HepG2 (cell line): ENCODE results near the gene PARP3. TPM values are rescaled to one million over a fixed set of nuclear protein-coding genes. Genes with fewer than 3 reads are reported as not detected.

Experiments
- CSRNP2 ChIP-seq: sonication (generic); formaldehyde crosslinking; conservative IDR thresholded peaks from 2 replicates; pipeline ENCODE4 v1.8.0; 2022; ENCODE audit warnings: low read depth, missing genetic modification reagents
- ELF4 ChIP-seq: sonication (generic); formaldehyde crosslinking; IDR thresholded peaks from 2 replicates; pipeline ENCODE4 v1.5.0; 2020; ENCODE audit warnings: missing genetic modification reagents, mild to moderate bottlenecking, moderate library complexity, borderline replicate concordance
- GLMP ChIP-seq: sonication (generic); formaldehyde crosslinking; IDR thresholded peaks from 2 replicates; pipeline ENCODE4 v1.9.0; 2021; ENCODE audit warnings: missing genetic modification reagents, mild to moderate bottlenecking, borderline replicate concordance
- GZF1 ChIP-seq: sonication (generic); formaldehyde crosslinking; IDR thresholded peaks from 2 replicates; pipeline ENCODE4 v1.5.1; 2020; ENCODE audit warnings: mild to moderate bottlenecking, missing genetic modification reagents
- HNF1A ChIP-seq, 2 experiments: sonication (generic) in 1 of 2; formaldehyde crosslinking in 1 of 2; IDR thresholded peaks; 2 replicates each; pipeline versions ENCODE4 v1.4.0 to v1.6.1; 2016 to 2020; ENCODE audit warnings: borderline replicate concordance in 1 of 2, low read depth in 1 of 2, mild to moderate bottlenecking in 1 of 2, missing genetic modification reagents in 1 of 2
- POGZ ChIP-seq: sonication (generic); formaldehyde crosslinking; IDR thresholded peaks from 2 replicates; pipeline ENCODE4 v1.4.0; 2020; ENCODE audit warnings: mild to moderate bottlenecking, missing genetic modification reagents
- SSRP1 ChIP-seq: IDR thresholded peaks from 2 replicates; pipeline ENCODE4 v1.6.1; 2016; ENCODE audit warnings: control low read depth
- U2AF1 ChIP-seq: fragments of 200-400 bp; formaldehyde crosslinking; optimal IDR thresholded peaks from 2 replicates; pipeline ENCODE3; 2017; ENCODE audit warnings: mild to moderate bottlenecking, low read depth, low read length
- ZFP91 ChIP-seq: sonication (generic); formaldehyde crosslinking; IDR thresholded peaks from 2 replicates; pipeline ENCODE4 v1.9.0; 2022; ENCODE audit warnings: missing genetic modification reagents, mild to moderate bottlenecking, borderline replicate concordance
- ZNF569 ChIP-seq: sonication (generic); formaldehyde crosslinking; IDR thresholded peaks from 2 replicates; pipeline ENCODE4 v1.5.0; 2020; ENCODE audit warnings: mild to moderate bottlenecking, missing genetic modification reagents, moderate library complexity, borderline replicate concordance
- ZNF615 ChIP-seq: sonication (generic); formaldehyde crosslinking; IDR thresholded peaks from 2 replicates; pipeline ENCODE4 v1.5.0; 2020; ENCODE audit warnings: mild to moderate bottlenecking, missing genetic modification reagents, borderline replicate concordance
- ZNF619 ChIP-seq: sonication (generic); formaldehyde crosslinking; IDR thresholded peaks from 2 replicates; pipeline ENCODE4 v1.4.0; 2020; ENCODE audit warnings: mild to moderate bottlenecking, missing genetic modification reagents
- ZNF678 ChIP-seq: sonication (generic); formaldehyde crosslinking; IDR thresholded peaks from 2 replicates; pipeline ENCODE4 v1.4.0; 2020; ENCODE audit warnings: mild to moderate bottlenecking, missing genetic modification reagents
- ZNF788 ChIP-seq: sonication (generic); formaldehyde crosslinking; IDR thresholded peaks from 2 replicates; pipeline ENCODE4 v1.5.0; 2020; ENCODE audit warnings: mild to moderate bottlenecking, missing genetic modification reagents, borderline replicate concordance
- ZNF800 ChIP-seq: sonication (generic); formaldehyde crosslinking; IDR thresholded peaks from 2 replicates; pipeline ENCODE4 v1.4.0; 2020; ENCODE audit warnings: missing genetic modification reagents
- polyA plus RNA-seq, 8 experiments: library from polyadenylated mRNA; depleted of rRNA in 3 of 8; stranded (reverse) in 7 of 8; unstranded in 1 of 8; fragments of >200 nt; fragmentation: Illumina TruSeq in 4 of 8; extraction: Trizol in 4 of 8; gene quantifications; 2 replicates each; pipeline versions ENCODE4 v1.2.1 to v1.2.3, GENCODE V29; 2011 to 2016; ENCODE audit warnings: low read depth in 4 of 8, missing spikeins in 1 of 8, mixed read lengths in 1 of 8; ENCODE audit not compliant: insufficient read depth in 1 of 8
- total RNA-seq, 5 experiments: library from RNA; depleted of rRNA; stranded (reverse); fragments of >200 nt; fragmentation: Illumina TruSeq; extraction: Trizol; gene quantifications; 2 replicates each; pipeline ENCODE4 v1.2.3, GENCODE V29; 2016; ENCODE audit warnings: low read depth in 1 of 5

The PARP3 gene
- total and polyA plus RNA-seq, 2 of the 13 experiments (the other 11 are each of a cell fraction or from before 2014, with no cell fraction given) = 11.2 to 21.5 TPM

GRCh38 chr3:51974277-51974962 lies 32.3 kb downstream of the PARP3 start (continued):
- no peak for TF ChIP-seq GLMP (CRISPR knock-in tag)
- TF ChIP-seq ZNF569 = no peak
- TF ChIP-seq ZNF800 (CRISPR knock-in tag) = peak; percentile 29; the same call in 1 of the 2 replicates
- TF ChIP-seq GZF1 (CRISPR knock-in tag) = no peak
- TF ChIP-seq ZNF788 (CRISPR knock-in tag) = no peak
- no peak for TF ChIP-seq ZNF615 (CRISPR knock-in tag)
- TF ChIP-seq SSRP1 = no peak
- TF ChIP-seq ZNF619 = no peak
- no peak for TF ChIP-seq POGZ (CRISPR knock-in tag)
- TF ChIP-seq ELF4 (CRISPR knock-in tag) = no peak
- TF ChIP-seq CSRNP2 (CRISPR knock-in tag) = no peak
- TF ChIP-seq HNF1A (IDR thresholded peaks at IDR 0.05; ENCODE audit: low read depth) = no peak
- no peak for TF ChIP-seq HNF1A (CRISPR knock-in tag; IDR thresholded peaks at IDR 0.05; ENCODE audit: borderline replicate concordance)
- TF ChIP-seq ZNF678 (CRISPR knock-in tag) = peak; percentile 70; the same call in 1 of the 2 replicates
- peak; percentile 11; the same call in 1 of the 2 replicates for TF ChIP-seq ZFP91 (CRISPR knock-in tag)
- TF ChIP-seq U2AF1 = no peak
